Stimulated activated effector memory CD8-positive, alpha-beta T cell treated with anti-CD3 and anti-CD28 coated beads, Interleukin-12 subunit alpha, Interleukin-12 subunit beta, amount 100 ng/mL, for 72 hours (primary cell): ENCODE data around the gene ZDHHC16.
"Not testable (repeated sequence)": the region's sequence is repeated elsewhere in the genome, so short reads cannot be mapped to it uniquely, and the experiment has no call there.

Source experiments
- ATAC-seq: fragments of 150-1000 bp; cut with Tn5 transposase; 2 replicates; pipeline ENCODE4 v1.10.0; 2021
- DNase-seq, 2 donors: peaks; one replicate each; pipeline ENCODE4 v3.0.0; 2021 to 2022; ENCODE audit warnings: low spot score in 2 of 2
- H3K27ac Mint-ChIP-seq: one replicate; pipeline ENCODE4 v1.8.0; 2022; ENCODE audit warnings: mild to moderate bottlenecking, mixed read lengths
- H3K36me3 Mint-ChIP-seq: one replicate; pipeline ENCODE4 v1.8.0; 2022; ENCODE audit warnings: mild to moderate bottlenecking, mixed read lengths
- H3K4me1 Mint-ChIP-seq: one replicate; pipeline ENCODE4 v1.8.0; 2022; ENCODE audit warnings: mixed read lengths
- H3K4me3 Mint-ChIP-seq: one replicate; pipeline ENCODE4 v1.8.0; 2022; ENCODE audit warnings: mild to moderate bottlenecking, mixed read lengths
- H3K9me3 Mint-ChIP-seq: one replicate; pipeline ENCODE4 v1.8.0; 2022; ENCODE audit warnings: mixed read lengths

ZDHHC16 gene

GRCh38 chr10:97456034-97456685, 10.2 kb downstream of the ZDHHC16 start:
- ATAC-seq (no peak), DNase-seq (no peak)
- H3K9me3 Mint-ChIP-seq = no peaks in the 10 kb centered on the region
- H3K27ac Mint-ChIP-seq = peak overlapping the region; percentile 48
- peaks cover 16% of the 10 kb centered on the region for H3K4me1 Mint-ChIP-seq
- no peak overlapping the region for H3K4me3 Mint-ChIP-seq
- peaks cover 88% of the 10 kb centered on the region for H3K36me3 Mint-ChIP-seq

- no peak for ATAC-seq
- no peak overlapping the region for H3K4me3 Mint-ChIP-seq
- H3K9me3 Mint-ChIP-seq = no peaks in the 10 kb centered on the region
- peaks cover 92% of the 10 kb centered on the region for H3K36me3 Mint-ChIP-seq
- DNase-seq = no peak
- peaks cover 16% of the 10 kb centered on the region for H3K4me1 Mint-ChIP-seq
- H3K27ac Mint-ChIP-seq = peak overlapping the region; percentile 48
Observed at GRCh38 chr10:97456686-97457065, 10.7 kb downstream of the ZDHHC16 start.

- Mint-ChIP-seq H3K4me1 (peaks cover 7% of the 10 kb centered on the region), H3K4me3 (no peak overlapping the region), H3K27ac (peak overlapping the region; percentile 82), H3K36me3 (peaks cover 96% of the 10 kb centered on the region), H3K9me3 (no peaks in the 10 kb centered on the region)
- ATAC-seq (no peak), DNase-seq (no peak)
Observed at GRCh38 chr10:97459111-97459510, 13.1 kb downstream of the ZDHHC16 start.

GRCh38 chr10:97459933-97460332, 14.0 kb downstream of the ZDHHC16 start:
- Mint-ChIP-seq H3K9me3 (no peaks in the 10 kb centered on the region), H3K27ac (peak overlapping the region; percentile 41), H3K36me3 (peaks cover 97% of the 10 kb centered on the region), H3K4me3 (no peak overlapping the region), H3K4me1 (no peaks in the 10 kb centered on the region)
- DNase-seq = no peak
- ATAC-seq = no peak

- H3K9me3 Mint-ChIP-seq = no peaks in the 10 kb centered on the region
- no peak overlapping the region for H3K4me3 Mint-ChIP-seq
- no peaks in the 10 kb centered on the region for H3K4me1 Mint-ChIP-seq
- peaks cover 100% of the 10 kb centered on the region for H3K36me3 Mint-ChIP-seq
- no peak overlapping the region for H3K27ac Mint-ChIP-seq
- ATAC-seq (no peak), DNase-seq (no peak)
Observed at GRCh38 chr10:97462309-97462708, 16.3 kb downstream of the ZDHHC16 start.

- H3K4me1 Mint-ChIP-seq = no peaks in the 10 kb centered on the region
- H3K4me3 Mint-ChIP-seq = no peak overlapping the region
- peak overlapping the region; percentile 52 for H3K27ac Mint-ChIP-seq
- H3K9me3 Mint-ChIP-seq = no peaks in the 10 kb centered on the region
- ATAC-seq (peak; percentile 62), DNase-seq (no peak)
- peaks cover 100% of the 10 kb centered on the region for H3K36me3 Mint-ChIP-seq
Observed at GRCh38 chr10:97463363-97464132, 17.6 kb downstream of the ZDHHC16 start.

- H3K9me3 Mint-ChIP-seq = no peaks in the 10 kb centered on the region
- peak overlapping the region; percentile 52 for H3K27ac Mint-ChIP-seq
- peaks cover 100% of the 10 kb centered on the region for H3K36me3 Mint-ChIP-seq
- no peaks in the 10 kb centered on the region for H3K4me1 Mint-ChIP-seq
- DNase-seq = no peak
- no peak for ATAC-seq
- no peak overlapping the region for H3K4me3 Mint-ChIP-seq
Observed at GRCh38 chr10:97464226-97464625, 18.3 kb downstream of the ZDHHC16 start.

GRCh38 chr10:97465982-97466381, 20.0 kb downstream of the ZDHHC16 start:
- peak overlapping the region; percentile 19 for H3K27ac Mint-ChIP-seq
- no peak overlapping the region for H3K4me3 Mint-ChIP-seq
- no peak for DNase-seq
- no peaks in the 10 kb centered on the region for H3K9me3 Mint-ChIP-seq
- H3K36me3 Mint-ChIP-seq = peaks cover 100% of the 10 kb centered on the region
- no peak for ATAC-seq
- H3K4me1 Mint-ChIP-seq = no peaks in the 10 kb centered on the region

- H3K4me3 Mint-ChIP-seq = no peak overlapping the region
- no peak for ATAC-seq
- DNase-seq = no peak
- peaks cover 100% of the 10 kb centered on the region for H3K36me3 Mint-ChIP-seq
- no peaks in the 10 kb centered on the region for H3K4me1 Mint-ChIP-seq
- peak overlapping the region; percentile 19 for H3K27ac Mint-ChIP-seq
- no peaks in the 10 kb centered on the region for H3K9me3 Mint-ChIP-seq
Observed at GRCh38 chr10:97466755-97467154, 20.8 kb downstream of the ZDHHC16 start.

- Mint-ChIP-seq H3K27ac (peak overlapping the region; percentile 12), H3K4me1 (no peaks in the 10 kb centered on the region), H3K9me3 (no peaks in the 10 kb centered on the region), H3K4me3 (no peak overlapping the region), H3K36me3 (peaks cover 100% of the 10 kb centered on the region)
- ATAC-seq (no peak), DNase-seq (no peak)
Observed at GRCh38 chr10:97468162-97468561, 22.2 kb downstream of the ZDHHC16 start.

GRCh38 chr10:97468781-97469180, 22.8 kb downstream of the ZDHHC16 start:
- ATAC-seq = not testable (repeated sequence)

GRCh38 chr10:97474918-97475317, 28.9 kb downstream of the ZDHHC16 start:
- no peak overlapping the region for H3K27ac Mint-ChIP-seq
- ATAC-seq = no peak
- peaks cover 100% of the 10 kb centered on the region for H3K36me3 Mint-ChIP-seq
- no peak for DNase-seq
- no peak overlapping the region for H3K4me3 Mint-ChIP-seq
- H3K4me1 Mint-ChIP-seq = no peaks in the 10 kb centered on the region
- H3K9me3 Mint-ChIP-seq = no peaks in the 10 kb centered on the region

More at GRCh38 chr10:97468781-97469180, 22.8 kb downstream of the ZDHHC16 start:
- H3K36me3 Mint-ChIP-seq = peaks cover 100% of the 10 kb centered on the region
- not testable (repeated sequence) for H3K9me3 Mint-ChIP-seq, H3K4me3 Mint-ChIP-seq, H3K4me1 Mint-ChIP-seq, DNase-seq, H3K27ac Mint-ChIP-seq

- no peak for DNase-seq
- H3K27ac Mint-ChIP-seq = peak overlapping the region; percentile 66
- peaks cover 100% of the 10 kb centered on the region for H3K36me3 Mint-ChIP-seq
- no peak for ATAC-seq
- no peak overlapping the region for H3K4me3 Mint-ChIP-seq
- H3K9me3 Mint-ChIP-seq = no peaks in the 10 kb centered on the region
- H3K4me1 Mint-ChIP-seq = no peaks in the 10 kb centered on the region
Observed at GRCh38 chr10:97475936-97476594, 30.1 kb downstream of the ZDHHC16 start.

- peaks cover 97% of the 10 kb centered on the region for H3K36me3 Mint-ChIP-seq
- not testable (repeated sequence) for H3K4me1 Mint-ChIP-seq
Observed at GRCh38 chr10:97479410-97479809, 33.4 kb downstream of the ZDHHC16 start.

GRCh38 chr10:97479939-97480338, 34.0 kb downstream of the ZDHHC16 start:
- DNase-seq (no peak), ATAC-seq (no peak)
- no peaks in the 10 kb centered on the region for H3K4me1 Mint-ChIP-seq
- H3K4me3 Mint-ChIP-seq = no peak overlapping the region
- no peak overlapping the region for H3K27ac Mint-ChIP-seq
- peaks cover 97% of the 10 kb centered on the region for H3K36me3 Mint-ChIP-seq
- no peaks in the 10 kb centered on the region for H3K9me3 Mint-ChIP-seq

More at GRCh38 chr10:97479410-97479809, 33.4 kb downstream of the ZDHHC16 start:
- not testable (repeated sequence) for H3K9me3 Mint-ChIP-seq, H3K27ac Mint-ChIP-seq, H3K4me3 Mint-ChIP-seq, DNase-seq, ATAC-seq
